NCI-H1436 treated with DMSO at 0.1 percent for 48 hours (cell line): Measurements from ENCODE around the gene ATRIP.
"Not testable (repeated sequence)": the region's sequence is repeated elsewhere in the genome, so short reads cannot be mapped to it uniquely, and the experiment has no call there.

Experiments used
- DNase-seq: peaks from one replicate; lab custom pipeline; 2025; lab: John Stamatoyannopoulos, UW

Gene ATRIP

GRCh38 chr3:48469046-48469915 is 22.7 kb downstream of the ATRIP start:
- no peak for DNase-seq

- DNase-seq = no peak
These were observed 23.7 kb downstream of the ATRIP start for GRCh38 chr3:48470286-48470685.

- DNase-seq = no peak
These were observed 26.1 kb downstream of the ATRIP start for GRCh38 chr3:48472673-48472922.

GRCh38 chr3:48472923-48473616 is 26.5 kb downstream of the ATRIP start:
- DNase-seq = peak; percentile 9

DNA sequence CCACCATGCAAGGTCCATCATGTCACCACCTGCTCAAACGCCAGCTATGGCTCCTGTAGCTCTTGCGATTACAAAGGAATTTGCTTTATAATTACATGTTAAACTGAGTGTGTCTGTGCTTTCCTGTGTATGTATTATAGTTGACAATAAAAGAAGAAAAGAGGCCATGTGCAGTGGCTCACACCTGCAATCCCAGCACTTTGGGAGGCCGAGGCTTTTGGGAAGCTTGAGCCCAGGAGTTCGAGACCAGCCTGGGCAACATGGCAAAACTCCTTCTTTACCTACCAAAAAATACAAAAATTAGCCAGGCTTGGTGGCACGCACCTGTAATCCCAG is 27.0 kb downstream of the ATRIP start:
- no peak for DNase-seq

DNA sequence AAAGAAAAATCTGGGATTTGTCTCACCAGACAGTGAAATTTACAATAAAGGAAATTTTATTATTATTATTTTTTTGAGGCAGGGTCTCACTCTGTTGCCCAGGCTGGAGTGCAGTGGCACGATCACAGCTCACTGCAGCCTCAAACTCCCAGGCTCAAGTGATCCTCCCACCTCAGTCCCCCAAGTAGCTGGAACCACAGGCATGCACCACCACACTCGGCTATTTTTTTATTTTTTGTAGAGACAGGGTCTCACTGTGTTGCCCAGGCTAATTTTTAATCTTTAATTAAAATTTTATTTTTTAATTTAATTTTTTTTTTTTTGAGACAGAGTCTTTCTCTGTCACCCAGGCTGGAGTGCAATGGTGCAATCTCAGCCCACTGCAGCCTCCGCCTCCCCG is 27.5 kb downstream of the ATRIP start:
- not testable (repeated sequence) for DNase-seq

- DNase-seq = no peak
These were observed 28.1 kb downstream of the ATRIP start for GRCh38 chr3:48474619-48475018.

GRCh38 chr3:48475188-48475587 is 28.7 kb downstream of the ATRIP start:
- DNase-seq = no peak

DNA sequence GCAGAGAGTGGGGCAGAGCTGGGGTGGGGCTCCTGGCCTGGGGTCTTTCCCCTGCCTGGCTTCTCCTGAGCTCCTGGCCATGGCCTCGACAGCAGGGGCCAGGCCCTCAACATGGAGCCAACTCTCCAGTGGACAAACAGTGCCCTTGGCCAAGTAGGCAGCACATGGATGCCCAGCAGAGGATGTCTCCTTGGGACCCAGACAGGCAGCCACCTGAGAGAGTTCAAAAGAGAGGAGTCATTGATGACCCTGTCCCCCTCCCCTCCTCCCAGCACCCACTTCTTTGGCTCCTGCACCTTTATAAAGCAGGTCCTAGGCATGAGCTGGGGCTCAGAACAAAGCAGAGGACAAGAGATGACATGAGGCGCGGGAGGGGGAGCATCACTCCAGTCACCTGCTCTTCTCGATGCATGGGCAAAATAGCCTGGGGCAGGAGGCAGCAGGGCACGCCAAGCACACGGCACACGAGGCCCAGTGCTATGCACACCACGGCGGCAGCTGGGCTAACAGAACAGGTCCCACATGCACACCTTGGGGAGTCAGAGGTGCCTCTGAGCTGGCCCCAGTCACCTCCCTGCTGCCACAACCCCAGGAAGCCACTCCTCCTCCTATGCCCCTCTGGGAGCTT is 30.0 kb downstream of the ATRIP start:
- DNase-seq = no peak

GRCh38 chr3:48477959-48478520 is 31.5 kb downstream of the ATRIP start:
- DNase-seq = no peak

DNA sequence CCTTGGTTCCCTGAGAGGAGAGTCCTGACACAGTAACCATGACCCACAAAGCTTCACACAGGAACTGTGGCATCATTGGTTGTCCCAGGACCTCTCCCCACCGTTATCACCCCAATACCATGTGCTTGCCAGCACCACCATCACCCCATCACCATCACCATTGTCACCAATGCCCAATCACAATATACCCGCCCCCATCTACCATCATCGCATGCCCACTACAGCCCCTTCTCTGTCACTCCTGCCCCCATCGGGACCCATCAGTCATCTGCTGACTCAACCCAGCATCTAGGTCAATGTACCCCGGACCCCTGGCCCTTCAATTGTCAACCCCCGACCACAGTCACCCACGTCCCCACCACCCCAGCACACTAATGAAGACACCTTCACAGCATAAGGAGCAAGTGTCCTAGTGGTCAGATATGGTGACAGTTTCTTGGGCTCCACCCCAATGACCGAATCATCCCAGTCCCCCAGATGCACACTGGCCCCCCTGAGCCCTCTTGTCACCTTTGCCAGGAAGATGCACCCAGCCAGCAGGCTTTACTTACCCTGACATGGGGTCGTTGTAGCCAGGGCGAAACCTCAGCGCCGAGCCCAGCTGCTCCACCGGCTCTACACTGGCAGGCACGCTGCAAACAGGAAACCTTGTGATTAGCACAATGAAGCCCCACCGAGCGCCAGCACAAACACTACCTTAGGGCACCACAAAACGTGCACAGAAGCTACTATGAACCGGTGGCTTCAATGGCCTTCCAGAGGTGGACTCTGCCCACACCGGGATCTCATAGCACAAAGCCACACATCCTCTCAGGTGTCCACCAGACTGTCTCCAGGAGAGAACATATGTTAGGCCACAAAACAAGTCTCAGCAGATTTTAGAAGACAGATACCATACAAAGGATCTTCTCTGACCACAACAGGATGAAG is 32.4 kb downstream of the ATRIP start:
- no peak for DNase-seq

DNA sequence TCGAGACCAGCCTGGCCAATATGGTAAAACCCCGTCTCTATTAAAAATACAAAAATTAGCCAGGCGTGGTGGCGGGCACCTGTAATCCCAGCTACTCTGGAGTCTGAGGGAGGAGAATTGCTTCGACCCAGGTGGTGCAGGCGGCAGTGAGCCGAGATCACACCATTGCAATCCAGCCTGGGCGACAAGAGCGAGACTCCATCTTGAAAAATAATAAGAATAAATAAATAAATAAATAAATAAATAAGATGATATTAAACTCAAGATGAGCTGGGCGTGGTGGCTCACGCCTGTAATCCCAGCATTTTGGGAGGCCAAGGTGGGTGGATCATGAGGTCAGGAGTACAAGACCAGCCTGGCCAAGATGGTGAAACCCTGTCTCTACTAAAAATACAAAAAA is 34.4 kb downstream of the ATRIP start:
- DNase-seq = not testable (repeated sequence)

GRCh38 chr3:48482822-48483221 is 36.3 kb downstream of the ATRIP start:
- not testable (repeated sequence) for DNase-seq

GRCh38 chr3:48486952-48487351 is 40.4 kb downstream of the ATRIP start:
- DNase-seq = no peak

- no peak for DNase-seq
These were observed 46.1 kb downstream of the ATRIP start for GRCh38 chr3:48492461-48493202.

GRCh38 chr3:48493203-48493501 is 46.6 kb downstream of the ATRIP start:
- no peak for DNase-seq

- DNase-seq = no peak
These were observed 54.1 kb downstream of the ATRIP start for GRCh38 chr3:48500656-48501055.

DNA sequence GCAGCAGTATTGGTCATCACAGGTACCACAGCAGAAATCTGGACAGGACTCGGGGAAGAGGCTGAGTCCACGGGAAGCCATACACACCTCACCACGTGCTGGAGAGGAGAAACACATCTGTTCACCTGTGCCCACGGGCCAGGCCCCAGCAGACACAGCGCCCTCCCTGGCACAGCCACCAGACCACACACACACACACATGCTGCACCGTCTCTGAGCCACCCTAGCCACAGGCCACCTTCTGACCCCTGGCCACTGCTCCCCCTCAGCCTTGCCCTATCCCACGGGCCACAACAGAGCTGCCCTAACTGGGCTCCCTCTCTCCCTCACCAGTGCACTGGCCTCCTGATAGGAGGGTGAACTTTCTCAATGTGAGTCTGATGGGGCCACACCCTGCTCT is 54.7 kb downstream of the ATRIP start:
- no peak for DNase-seq

DNA sequence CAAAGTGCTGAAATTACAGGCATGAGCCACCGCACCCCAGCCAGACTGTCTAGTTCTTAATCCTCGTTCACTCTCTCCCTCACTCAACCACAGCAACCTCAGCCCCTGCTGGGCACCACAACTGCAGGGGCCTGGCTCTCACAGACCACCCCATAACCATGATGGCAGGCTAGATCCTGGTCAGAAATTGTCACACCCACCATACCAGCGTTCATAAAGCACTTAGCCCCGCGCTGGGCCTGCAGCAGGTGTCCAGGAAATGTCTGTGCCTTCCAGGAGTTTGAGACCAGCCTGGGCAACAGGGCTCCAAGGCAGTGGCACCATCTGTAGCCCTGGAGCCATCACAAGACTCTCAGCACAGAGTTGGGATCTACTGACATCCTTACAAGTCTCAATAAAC is 55.6 kb downstream of the ATRIP start:
- DNase-seq = no peak

- no peak for DNase-seq
These were observed 56.2 kb downstream of the ATRIP start for GRCh38 chr3:48502728-48503168.

- no peak for DNase-seq
These were observed 57.0 kb downstream of the ATRIP start for GRCh38 chr3:48503401-48504050.
